Measurements from ENCODE around the gene GRM4. TPM values are rescaled to one million over a fixed set of nuclear protein-coding genes. Genes with fewer than 3 reads are reported as not detected.

GRM4 gene
- total RNA-seq, 2 donors from 2014 or later, result 0.07 TPM; not detected in 1

- Histone ChIP-seq H3K27me3 (peaks cover 7% of the 10 kb centered on the region), H3K4me1 (no peaks in the 10 kb centered on the region), H3K36me3 (no peaks in the 10 kb centered on the region), H3K9ac (ENCODE audit: low read depth in 2 of 2, low read length in 2 of 2) (no peak overlapping the region), H3K9me3 (no peaks in the 10 kb centered on the region), H3K27ac (no peak overlapping the region), H3K4me3 (no peak overlapping the region)
- DNase-seq, result no peak
- no peak for TF ChIP-seq CTCF (IDR thresholded peaks at IDR 0.05)
- intact Hi-C loops (cut with DNase I), result no loop called here
Observed at GRCh38 chr6:34068462-34069044, 77.3 kb downstream of the GRM4 start.

- H3K9me3 ChIP-seq, result no peaks in the 10 kb centered on the region
- TF ChIP-seq CTCF (IDR thresholded peaks at IDR 0.05), result no peak
- H3K9ac ChIP-seq (ENCODE audit: low read depth in 2 of 2, low read length in 2 of 2), result no peak overlapping the region
- H3K4me3 ChIP-seq, result no peak overlapping the region
- intact Hi-C loops (cut with DNase I), result no loop called here
- no peaks in the 10 kb centered on the region for H3K36me3 ChIP-seq
- no peak overlapping the region for H3K27ac ChIP-seq
- peaks cover 7% of the 10 kb centered on the region for H3K27me3 ChIP-seq
- no peak for DNase-seq
- no peaks in the 10 kb centered on the region for H3K4me1 ChIP-seq
Observed at GRCh38 chr6:34067814-34068213, 78.1 kb downstream of the GRM4 start.

GRCh38 chr6:34066772-34067770 is 78.8 kb downstream of the GRM4 start:
- H3K27ac ChIP-seq, result no peak overlapping the region
- peaks cover 7% of the 10 kb centered on the region for H3K27me3 ChIP-seq
- H3K36me3 ChIP-seq, result no peaks in the 10 kb centered on the region
- H3K4me1 ChIP-seq, result no peaks in the 10 kb centered on the region
- intact Hi-C loops (cut with DNase I), result no loop called here
- no peak overlapping the region for H3K4me3 ChIP-seq
- H3K9me3 ChIP-seq, result no peaks in the 10 kb centered on the region
- TF ChIP-seq CTCF (IDR thresholded peaks at IDR 0.05), result no peak
- no peak overlapping the region for H3K9ac ChIP-seq (ENCODE audit: low read depth in 2 of 2, low read length in 2 of 2)
- no peak for DNase-seq

GRCh38 chr6:34066218-34066571 is 79.7 kb downstream of the GRM4 start:
- Histone ChIP-seq H3K27ac (no peak overlapping the region), H3K9me3 (no peaks in the 10 kb centered on the region), H3K4me3 (no peak overlapping the region), H3K4me1 (no peaks in the 10 kb centered on the region), H3K36me3 (no peaks in the 10 kb centered on the region), H3K27me3 (peaks cover 7% of the 10 kb centered on the region), H3K9ac (ENCODE audit: low read depth in 2 of 2, low read length in 2 of 2) (no peak overlapping the region)
- DNase-seq, result no peak
- intact Hi-C loops (cut with DNase I), result no loop called here
- TF ChIP-seq CTCF (IDR thresholded peaks at IDR 0.05), result no peak

- no peak for TF ChIP-seq CTCF (IDR thresholded peaks at IDR 0.05)
- intact Hi-C loops (cut with DNase I), result no loop called here
- H3K27ac ChIP-seq, result no peak overlapping the region
- H3K4me3 ChIP-seq, result no peak overlapping the region
- DNase-seq, result no peak
- no peaks in the 10 kb centered on the region for H3K4me1 ChIP-seq
- peaks cover 7% of the 10 kb centered on the region for H3K27me3 ChIP-seq
- no peaks in the 10 kb centered on the region for H3K9me3 ChIP-seq
- no peaks in the 10 kb centered on the region for H3K36me3 ChIP-seq
- no peak overlapping the region for H3K9ac ChIP-seq (ENCODE audit: low read depth in 2 of 2, low read length in 2 of 2)
Observed at GRCh38 chr6:34065466-34066217, 80.2 kb downstream of the GRM4 start.

All from colonic mucosa (tissue), 4 donors.